ENCODE results near the gene HYDIN.

DNA sequence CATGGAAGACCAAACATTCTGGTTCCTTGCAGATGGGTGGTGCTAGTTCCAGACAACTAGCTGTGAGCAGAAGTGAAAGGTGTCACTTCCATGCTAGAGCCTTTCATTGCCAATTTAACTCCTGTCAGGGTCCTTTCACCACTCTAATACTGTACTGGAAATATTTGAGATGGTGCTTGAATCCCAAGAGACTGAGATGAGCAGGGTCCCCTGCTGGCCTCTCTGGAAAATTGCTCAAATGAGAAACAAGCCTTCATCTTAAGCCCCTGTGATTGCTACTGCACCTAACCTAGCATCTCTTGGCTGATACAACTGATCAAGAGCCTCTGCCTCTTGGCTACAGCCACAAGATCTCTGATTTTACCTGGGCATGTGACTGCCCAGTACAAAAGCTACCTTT, 422.2 kb downstream of the HYDIN start:
- no peak for TF ChIP-seq POLR2A (IDR thresholded peaks at IDR 0.05; ENCODE audit: low read length)
- no peak for TF ChIP-seq GATA1 (IDR thresholded peaks at IDR 0.05; ENCODE audit: low read depth, low read length)

Data from erythroblast (primary cell).